ENCODE results near the gene ADCK1.

ADCK1 gene

DNA sequence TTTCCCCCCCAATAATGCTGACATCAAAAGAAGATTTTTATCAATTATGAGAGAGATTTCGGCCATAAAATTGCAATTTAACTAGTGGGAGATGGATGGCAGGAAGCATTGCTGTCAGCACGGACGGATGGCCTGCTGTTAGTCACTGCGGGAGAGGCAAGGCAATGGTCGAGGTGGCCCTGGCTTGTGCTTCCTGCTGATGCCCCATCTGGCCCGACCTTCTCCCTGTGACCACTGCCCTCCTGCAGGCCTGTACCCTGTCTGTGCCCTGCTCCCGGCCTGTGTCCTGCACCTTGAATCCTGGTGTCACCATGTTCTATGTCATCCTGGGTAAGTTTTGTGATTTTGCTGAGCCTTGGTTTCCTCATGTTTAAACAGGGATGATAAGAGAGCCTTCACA is 67.6 kb downstream of the ADCK1 start:
- TF ChIP-seq, protein P1, sequence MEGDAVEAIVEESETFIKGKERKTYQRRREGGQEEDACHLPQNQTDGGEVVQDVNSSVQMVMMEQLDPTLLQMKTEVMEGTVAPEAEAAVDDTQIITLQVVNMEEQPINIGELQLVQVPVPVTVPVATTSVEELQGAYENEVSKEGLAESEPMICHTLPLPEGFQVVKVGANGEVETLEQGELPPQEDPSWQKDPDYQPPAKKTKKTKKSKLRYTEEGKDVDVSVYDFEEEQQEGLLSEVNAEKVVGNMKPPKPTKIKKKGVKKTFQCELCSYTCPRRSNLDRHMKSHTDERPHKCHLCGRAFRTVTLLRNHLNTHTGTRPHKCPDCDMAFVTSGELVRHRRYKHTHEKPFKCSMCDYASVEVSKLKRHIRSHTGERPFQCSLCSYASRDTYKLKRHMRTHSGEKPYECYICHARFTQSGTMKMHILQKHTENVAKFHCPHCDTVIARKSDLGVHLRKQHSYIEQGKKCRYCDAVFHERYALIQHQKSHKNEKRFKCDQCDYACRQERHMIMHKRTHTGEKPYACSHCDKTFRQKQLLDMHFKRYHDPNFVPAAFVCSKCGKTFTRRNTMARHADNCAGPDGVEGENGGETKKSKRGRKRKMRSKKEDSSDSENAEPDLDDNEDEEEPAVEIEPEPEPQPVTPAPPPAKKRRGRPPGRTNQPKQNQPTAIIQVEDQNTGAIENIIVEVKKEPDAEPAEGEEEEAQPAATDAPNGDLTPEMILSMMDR (IDR thresholded peaks at IDR 0.05; ENCODE audit: low read depth, low read length): no peak
- no peak for DNase-seq (ENCODE audit: extremely low read depth, low read depth)

DNA sequence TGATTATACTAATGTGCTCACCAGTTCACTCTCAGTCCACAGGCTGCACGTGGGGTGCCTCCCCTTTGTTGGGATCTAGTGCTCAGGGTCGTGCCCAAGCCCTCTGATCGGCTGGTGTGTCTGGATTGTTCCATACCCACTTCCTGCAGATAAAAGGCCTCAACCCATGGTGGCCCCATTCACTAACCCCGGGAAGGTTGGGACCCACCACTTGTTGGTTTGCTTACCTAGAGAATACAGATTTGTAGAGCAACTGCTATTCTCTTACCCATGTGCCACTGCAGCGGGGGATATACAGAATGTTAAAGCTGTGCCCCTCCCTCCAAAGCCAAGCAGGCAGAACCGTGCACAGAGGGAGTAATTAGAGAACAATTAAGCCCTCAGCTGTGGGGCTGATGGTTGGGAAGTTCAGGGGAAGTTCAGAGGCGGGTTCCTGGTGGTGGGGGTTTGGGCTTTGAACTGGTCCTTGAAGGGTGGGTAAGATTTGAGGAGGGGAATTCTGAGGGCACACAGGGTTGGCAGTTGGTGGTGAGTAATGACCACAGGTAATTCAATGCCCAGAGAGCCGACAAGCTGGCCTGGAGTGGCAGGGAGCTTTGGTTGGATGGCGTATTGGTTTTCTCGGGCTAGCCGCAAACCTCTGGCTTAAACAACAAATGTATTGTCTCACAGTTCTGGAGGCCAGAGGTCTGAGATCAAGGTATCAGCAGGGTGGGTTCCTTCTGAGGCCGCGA is 68.8 kb downstream of the ADCK1 start:
- TF ChIP-seq, protein P1 (IDR thresholded peaks at IDR 0.05; ENCODE audit: low read depth, low read length): no peak
- DNase-seq (ENCODE audit: extremely low read depth, low read depth): no peak

DNA sequence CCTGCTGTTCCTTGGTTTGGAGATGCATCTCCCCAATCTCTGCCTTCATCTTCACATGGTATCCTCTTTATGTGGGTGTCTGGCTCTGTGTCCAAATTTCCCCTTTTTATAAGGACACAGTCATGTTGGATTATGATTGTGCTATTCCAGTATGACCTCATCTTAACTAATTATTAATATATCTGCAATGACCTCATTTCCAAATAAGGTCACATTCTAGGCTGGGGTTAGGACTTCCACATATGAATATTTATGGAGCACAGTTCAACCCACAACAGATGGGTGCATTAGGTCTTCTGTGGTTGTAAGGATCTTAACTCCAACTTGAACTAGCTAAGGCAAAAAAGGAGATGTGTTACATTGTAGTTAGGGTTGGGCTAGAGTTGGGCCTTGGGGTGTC is 69.4 kb downstream of the ADCK1 start:
- DNase-seq (ENCODE audit: extremely low read depth, low read depth): no peak
- TF ChIP-seq, protein P1 (IDR thresholded peaks at IDR 0.05; ENCODE audit: low read depth, low read length): no peak

DNA sequence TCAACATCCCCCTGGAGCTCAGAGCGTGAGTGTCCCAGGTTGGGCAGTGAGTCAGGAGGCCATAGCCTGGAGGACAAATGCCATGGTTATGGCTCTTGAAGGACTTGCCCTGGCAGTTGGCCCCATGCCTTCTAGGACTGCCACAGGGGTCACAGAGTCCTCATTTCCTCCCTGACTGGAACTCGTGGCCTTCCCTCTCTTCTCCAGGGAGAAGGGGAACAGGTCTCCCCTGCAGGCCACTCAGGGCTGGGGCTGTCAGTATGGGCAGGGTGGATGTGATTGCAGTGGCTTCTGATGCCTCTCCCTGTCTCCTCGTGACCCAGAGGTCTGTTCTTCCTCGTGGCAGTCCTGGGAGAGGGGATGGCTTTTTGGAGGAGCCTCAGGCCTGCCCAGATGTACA is 70.7 kb downstream of the ADCK1 start:
- TF ChIP-seq, protein P1 (IDR thresholded peaks at IDR 0.05; ENCODE audit: low read depth, low read length): no peak
- DNase-seq (ENCODE audit: extremely low read depth, low read depth): no peak

DNA sequence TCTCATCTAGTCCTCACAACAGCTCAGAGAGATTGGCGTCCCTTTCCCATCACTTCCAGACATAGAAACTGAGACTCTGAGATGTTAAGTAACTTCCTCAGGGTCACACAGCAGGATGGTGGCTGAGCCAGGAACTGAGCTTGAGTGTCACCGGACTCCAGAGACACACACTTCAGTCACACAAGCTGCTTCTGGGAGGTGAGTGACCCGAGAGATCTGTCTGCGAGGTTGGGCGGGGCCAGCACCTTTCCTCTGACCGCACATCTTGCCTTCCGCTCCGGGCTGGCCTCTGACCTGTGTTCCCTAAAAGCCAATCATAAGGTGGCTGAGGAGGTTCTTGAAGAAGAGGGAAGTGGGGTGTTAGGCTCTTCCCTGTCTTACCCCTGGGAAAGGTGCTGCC is 72.2 kb downstream of the ADCK1 start:
- TF ChIP-seq, protein P1 (IDR thresholded peaks at IDR 0.05; ENCODE audit: low read depth, low read length): no peak

DNA sequence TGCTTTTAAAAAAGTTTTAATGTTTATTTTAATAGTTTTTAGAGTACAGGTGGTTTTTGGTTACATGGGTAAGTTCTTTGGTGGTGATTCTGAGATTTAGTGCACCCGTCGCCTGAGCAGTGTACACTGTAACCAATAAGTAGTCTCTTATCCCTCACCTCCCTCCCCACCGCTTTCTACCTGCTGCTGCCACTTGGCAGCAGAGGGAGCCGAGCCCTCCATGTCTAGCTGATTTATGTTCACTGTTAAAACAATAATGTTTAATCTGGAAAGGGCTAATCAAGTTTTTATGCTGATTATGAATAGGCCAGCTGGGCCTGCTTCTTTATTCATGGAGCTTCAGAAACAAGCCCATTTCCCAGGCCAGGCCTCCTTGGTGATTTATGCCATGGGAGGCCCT is 73.1 kb downstream of the ADCK1 start:
- TF ChIP-seq, protein P1 (IDR thresholded peaks at IDR 0.05; ENCODE audit: low read depth, low read length): no peak
- no peak for DNase-seq (ENCODE audit: extremely low read depth, low read depth)

More for the DNA sequence above, 72.2 kb downstream of the ADCK1 start:
- no peak for DNase-seq (ENCODE audit: extremely low read depth, low read depth)

DNA sequence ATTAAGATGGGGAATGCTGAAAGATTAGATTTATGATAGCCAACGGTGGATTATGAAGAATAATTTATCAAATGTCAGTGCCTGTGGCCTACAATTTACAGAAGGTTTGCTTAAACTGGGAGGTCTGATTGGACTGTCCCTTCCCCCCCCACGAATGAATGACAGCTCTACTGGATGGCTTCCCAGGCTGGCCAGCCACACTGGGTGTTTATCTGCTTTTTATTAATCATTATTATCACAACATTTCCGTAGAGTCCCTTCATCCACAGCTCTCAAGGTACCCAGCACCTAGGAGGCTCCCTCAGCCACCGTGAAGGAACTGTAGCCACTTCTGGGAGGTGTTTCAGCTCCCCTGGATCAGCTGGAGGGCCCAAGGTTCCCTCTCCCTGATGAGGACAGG is 78.9 kb downstream of the ADCK1 start:
- DNase-seq (ENCODE audit: extremely low read depth, low read depth): no peak
- TF ChIP-seq, protein P1 (IDR thresholded peaks at IDR 0.05; ENCODE audit: low read depth, low read length): no peak

All from AG09319 (cell line).